WTC11 (cell line): Measurements from ENCODE around the gene CLPTM1L.

Experiments
- CTCF ChIP-seq: fragments of 200-600 bp; IDR thresholded peaks from 2 replicates; pipeline ENCODE4 v1.8.0; 2022; ENCODE audit warnings: antibody characterized with exemption
- TEAD4 ChIP-seq: sonication (generic); formaldehyde crosslinking; IDR thresholded peaks from 2 replicates; pipeline ENCODE4 v1.8.0; 2022; ENCODE audit warnings: mild to moderate bottlenecking, missing genetic modification reagents

- TF ChIP-seq TEAD4 (CRISPR knock-in tag) (no peak), CTCF (no peak)
These were observed 40.9 kb downstream of the CLPTM1L start for GRCh38 chr5:1304033-1304432.
